Heart left ventricle (tissue), 13 donors: Measurements from ENCODE around the gene ARHGAP5.

Experiments
- POLR2A ChIP-seq, 2 donors: fragments of 450-650 bp; IDR thresholded peaks; one replicate each; pipeline ENCODE4 v1.6.1; 2017; ENCODE audit warnings: antibody characterized with exemption in 2 of 2, mild to moderate bottlenecking in 2 of 2, moderate library complexity in 2 of 2
- TF ChIP-seq, protein P1 (sequence below), 12 donors: fragments of 200-600 bp; sonication (generic) in 4 of 12; IDR thresholded peaks; one replicate each; pipeline versions ENCODE4 v1.5.0 to v1.8.0; 2018 to 2022; ENCODE audit warnings: antibody characterized with exemption in 12 of 12, mild to moderate bottlenecking in 5 of 12
- donor health status: ischemic (EF 13 %, LVEDD 7.1; RV severe dilation, severe dysfunction).
- donor health status: DM: no; HTN: yes; CAD: no.
- donor health status: DM: no; HTN: no; CAD: no.
- donor health status: ischemic (EF 25% LVEDD 6.9; RV normal size, moderate dysfunction).
- donor health status: ischemic (EF 25% LVEDD 5.7; RV mildly dilated, moderate dysfunction).
- donor health status: ischemic (EF 35%, LVEDD 5.7; RV mildly dilated, moderate dysfunction).
- donor health status: nonischemic (EF 11% LVEDD 7.7; RV severe dilation, severe dysfunction).
- donor health status: DM: yes; HTN: yes; CAD: no.
- donor health status: PGD.
- donor health status: ischemic (EF 29% LVEDD 5.4; RV normal size, mild dysfunction).
- donor health status: nonischemic (EF 23%, LVEDD 6.1; RV moderate dilation, normal function).

DNA sequence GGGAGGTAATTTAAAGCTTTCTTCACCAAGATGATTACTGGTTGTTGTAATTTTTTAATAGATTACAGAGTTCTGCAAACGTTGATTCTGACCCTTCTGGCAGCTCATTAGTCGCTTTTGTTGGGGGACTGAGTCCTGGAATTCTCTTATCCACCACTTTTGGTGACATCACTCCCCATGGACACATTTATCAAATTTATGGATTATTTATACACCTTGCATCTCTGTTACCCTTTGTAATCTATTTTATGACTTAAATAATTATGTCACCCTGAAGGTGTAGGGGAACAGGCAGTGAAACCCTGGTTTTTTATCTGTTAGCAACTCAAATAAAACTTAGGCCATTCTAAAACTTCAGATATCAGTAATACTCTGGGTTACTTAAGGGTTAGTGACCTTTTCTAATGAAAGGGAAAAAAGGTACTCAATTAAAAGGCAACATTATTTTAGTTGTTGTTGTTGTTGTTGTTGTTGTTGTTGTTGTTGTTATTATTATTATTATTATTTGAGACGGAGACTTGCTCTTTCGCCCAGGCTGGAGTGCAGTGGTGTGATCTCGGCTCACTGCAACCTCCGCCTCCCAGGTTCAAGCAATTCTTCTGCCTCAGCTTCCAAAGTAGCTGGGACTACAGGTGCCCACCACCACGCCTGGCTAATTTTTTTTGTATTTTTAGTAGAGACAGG is 65.8 kb downstream of the ARHGAP5 start:
- TF ChIP-seq, protein P1, sequence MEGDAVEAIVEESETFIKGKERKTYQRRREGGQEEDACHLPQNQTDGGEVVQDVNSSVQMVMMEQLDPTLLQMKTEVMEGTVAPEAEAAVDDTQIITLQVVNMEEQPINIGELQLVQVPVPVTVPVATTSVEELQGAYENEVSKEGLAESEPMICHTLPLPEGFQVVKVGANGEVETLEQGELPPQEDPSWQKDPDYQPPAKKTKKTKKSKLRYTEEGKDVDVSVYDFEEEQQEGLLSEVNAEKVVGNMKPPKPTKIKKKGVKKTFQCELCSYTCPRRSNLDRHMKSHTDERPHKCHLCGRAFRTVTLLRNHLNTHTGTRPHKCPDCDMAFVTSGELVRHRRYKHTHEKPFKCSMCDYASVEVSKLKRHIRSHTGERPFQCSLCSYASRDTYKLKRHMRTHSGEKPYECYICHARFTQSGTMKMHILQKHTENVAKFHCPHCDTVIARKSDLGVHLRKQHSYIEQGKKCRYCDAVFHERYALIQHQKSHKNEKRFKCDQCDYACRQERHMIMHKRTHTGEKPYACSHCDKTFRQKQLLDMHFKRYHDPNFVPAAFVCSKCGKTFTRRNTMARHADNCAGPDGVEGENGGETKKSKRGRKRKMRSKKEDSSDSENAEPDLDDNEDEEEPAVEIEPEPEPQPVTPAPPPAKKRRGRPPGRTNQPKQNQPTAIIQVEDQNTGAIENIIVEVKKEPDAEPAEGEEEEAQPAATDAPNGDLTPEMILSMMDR (IDR thresholded peaks at IDR 0.05): no peak
- no peak for TF ChIP-seq POLR2A (IDR thresholded peaks at IDR 0.05)
